GM19438 (cell line): ENCODE data around the gene GCC2.
A peak's percentile ranks its signal among the peaks of the same experiment; 100 is the strongest.
"Not testable (repeated sequence)": the region's sequence is repeated elsewhere in the genome, so short reads cannot be mapped to it uniquely, and the experiment has no call there.

Source experiments
- ATAC-seq: cut with Tn5 transposase; IDR thresholded peaks from one replicate; pipeline ENCODE4 v1.9.1; 2021; ENCODE audit warnings: low read depth; ENCODE audit not compliant: unreplicated experiment

The GCC2 gene

DNA sequence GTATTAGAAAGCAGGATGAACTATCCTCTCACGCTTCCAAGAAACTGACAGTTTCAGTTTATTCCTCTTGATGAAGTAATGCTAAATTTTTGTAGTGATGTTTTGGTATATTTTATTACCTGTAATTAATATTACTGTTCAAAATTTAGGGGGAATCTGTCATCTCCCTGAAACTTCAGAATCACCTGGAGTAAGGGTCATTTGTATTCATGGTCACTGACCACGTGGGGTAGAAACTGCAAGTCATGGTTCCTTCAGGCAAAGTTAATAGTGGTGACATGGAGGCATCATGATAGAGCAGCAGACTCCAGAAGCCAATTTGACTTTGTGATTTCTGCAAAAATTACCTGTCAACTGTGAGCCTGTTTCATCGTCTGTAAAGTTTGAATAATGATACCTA lies 47.2 kb downstream of the GCC2 start:
- ATAC-seq, result not testable (repeated sequence)

DNA sequence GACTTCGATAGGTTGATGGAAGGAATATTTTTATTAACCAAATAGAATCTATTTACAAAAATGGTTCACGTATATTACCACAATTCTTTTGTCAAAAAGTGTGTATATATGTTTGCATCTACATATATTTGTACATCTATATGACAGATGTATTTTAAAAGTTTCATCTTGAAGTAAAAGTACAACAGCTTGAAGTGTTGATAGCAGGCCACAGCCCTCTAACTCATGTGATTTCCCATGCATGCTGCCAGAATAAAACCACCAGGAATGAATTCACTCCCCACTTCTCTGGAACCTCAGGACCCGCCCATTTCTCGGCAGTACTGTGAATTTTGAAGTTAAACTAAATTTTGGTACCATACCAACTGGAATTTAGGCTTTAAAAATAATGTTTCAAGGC lies 58.6 kb downstream of the GCC2 start:
- ATAC-seq, result not testable (repeated sequence)

DNA sequence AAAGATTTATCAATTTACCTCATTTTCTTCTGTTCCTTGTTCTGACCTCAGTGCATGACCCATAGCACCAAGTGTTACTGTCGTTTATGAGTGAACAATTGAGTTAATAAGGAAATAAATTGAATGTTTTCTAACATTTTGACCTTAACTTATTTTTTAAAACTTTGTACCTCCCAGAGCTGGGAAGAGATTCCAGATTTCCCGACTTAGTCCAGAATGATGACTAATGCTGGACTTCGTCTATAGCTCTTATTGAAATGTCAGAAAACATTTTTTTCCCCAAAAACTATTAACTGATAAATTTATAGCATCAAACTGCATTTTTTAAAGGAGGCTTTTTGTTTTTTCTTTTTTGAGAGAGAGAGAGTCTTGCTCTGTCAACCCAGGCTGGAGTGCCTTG lies 63.4 kb downstream of the GCC2 start:
- not testable (repeated sequence) for ATAC-seq

DNA sequence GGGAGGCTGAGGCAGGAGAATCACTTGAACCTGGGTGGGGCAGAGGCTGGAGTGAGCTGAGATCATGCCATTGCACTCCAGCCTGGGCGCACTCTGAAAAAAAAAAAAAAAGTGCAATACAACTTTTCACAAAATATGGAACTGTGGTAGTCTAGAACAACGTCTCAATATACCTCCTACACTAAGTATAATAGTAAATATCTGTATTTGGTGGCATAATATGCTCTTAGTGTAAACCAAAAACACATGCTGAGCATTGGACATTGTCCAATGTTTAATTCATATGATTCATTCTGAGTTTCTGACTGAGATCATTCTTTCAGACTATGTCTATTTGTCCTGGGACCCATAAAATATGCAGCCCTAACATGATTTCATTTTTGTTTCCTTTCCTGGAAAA lies 65.5 kb downstream of the GCC2 start:
- ATAC-seq, result not testable (repeated sequence)

DNA sequence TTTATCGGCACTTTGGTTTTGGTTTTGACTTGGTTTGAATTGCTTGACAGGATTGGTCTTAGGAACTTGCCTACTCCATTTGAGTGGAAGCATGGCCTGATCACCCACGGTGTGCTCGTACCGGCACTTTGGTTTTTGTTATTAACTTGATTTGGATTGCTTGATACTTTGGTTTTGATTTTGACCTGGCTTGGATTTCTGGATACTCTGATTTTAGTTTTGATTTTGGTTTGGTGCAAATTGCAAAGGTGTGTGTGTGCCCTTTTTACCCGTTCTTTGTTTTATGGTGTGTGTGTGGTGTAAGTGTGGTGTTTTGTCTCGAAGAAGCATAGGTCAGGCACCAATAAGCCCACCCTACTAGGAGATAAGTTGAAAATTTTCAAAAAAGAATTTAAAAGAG lies 75.7 kb downstream of the GCC2 start:
- not testable (repeated sequence) for ATAC-seq

DNA sequence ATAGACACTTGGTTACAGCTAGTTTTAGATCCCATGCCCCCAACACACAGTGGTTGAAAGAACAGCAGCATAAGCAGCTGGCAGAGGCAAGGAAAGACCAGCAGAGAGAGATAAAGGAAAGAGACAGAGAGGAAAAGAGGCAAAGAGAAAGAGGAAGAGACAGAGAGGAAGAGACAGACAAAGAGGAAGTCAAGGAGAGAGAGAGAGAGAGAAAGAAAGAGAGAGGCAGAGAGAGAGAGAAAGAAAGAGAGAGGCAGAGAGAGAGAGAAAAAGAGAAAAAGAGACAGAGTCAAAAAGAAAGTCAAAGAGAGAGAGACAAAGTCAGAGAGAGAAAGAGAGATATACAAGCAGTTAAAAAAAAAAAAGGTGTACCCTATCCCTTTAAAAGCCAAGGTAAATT lies 76.3 kb downstream of the GCC2 start:
- ATAC-seq, result not testable (repeated sequence)

DNA sequence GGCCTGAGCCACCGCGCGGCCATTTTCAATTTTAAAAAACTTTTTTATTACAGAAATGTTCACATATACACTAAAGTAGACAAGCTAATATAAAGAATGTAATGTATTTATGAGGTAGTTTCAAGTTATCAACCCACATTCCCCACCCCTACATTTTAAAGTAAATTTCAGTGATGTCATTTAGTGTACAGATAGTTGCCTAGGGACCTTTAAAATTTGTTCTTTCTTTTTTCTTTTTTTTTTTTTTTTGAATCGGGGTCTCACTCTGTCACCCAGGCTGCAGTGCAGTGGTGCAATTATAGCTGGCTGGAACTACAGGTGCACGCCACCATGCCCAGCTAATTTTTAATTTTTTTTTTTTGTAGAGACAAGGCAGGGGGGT lies 82.7 kb downstream of the GCC2 start:
- no peak for ATAC-seq

DNA sequence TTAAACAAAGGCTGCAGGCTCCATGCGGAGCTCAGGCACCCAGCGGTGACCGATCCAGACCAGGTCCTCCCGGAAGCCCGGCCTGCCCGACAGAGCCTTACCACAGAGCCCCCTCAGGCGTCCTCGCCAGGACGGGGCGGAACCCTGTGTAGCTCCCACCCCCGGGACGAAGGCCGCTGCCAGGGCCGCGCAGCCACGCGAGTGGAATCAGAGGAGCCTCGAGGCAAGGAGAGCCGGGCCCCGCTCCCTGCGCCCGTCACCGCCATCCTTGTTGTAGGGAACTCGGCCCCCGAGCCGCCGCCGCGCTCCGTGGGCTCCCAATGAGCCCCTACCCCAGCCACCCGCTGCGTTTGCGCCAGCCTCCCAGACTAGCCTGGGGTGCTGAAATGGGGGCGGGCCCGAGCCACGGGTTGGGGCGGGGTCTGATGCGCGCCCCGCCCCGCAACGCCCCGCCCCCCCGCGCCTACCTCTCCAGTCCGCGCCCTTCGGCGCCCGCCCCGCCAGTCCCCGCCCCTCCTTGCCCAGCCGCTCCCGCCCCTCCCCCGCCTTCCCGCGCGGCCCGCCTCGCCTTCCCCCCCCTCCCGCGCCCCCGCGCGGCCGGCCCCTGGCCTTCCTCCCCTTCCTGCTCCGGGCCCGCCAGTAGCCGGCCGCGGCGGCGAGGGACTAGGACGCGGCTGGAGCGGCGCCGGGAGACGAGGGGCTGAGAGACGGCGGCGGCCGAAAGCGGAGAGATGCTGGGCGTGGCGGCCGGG lies 85.0 kb downstream of the GCC2 start, which contains the start of gene LIMS1:
TSS of gene LIMS1 (plus strand) at position 639 of the 752 bp plus-strand sequence. CDS start at position 732, 93 bp downstream.
- ATAC-seq, result peak; percentile 85

DNA sequence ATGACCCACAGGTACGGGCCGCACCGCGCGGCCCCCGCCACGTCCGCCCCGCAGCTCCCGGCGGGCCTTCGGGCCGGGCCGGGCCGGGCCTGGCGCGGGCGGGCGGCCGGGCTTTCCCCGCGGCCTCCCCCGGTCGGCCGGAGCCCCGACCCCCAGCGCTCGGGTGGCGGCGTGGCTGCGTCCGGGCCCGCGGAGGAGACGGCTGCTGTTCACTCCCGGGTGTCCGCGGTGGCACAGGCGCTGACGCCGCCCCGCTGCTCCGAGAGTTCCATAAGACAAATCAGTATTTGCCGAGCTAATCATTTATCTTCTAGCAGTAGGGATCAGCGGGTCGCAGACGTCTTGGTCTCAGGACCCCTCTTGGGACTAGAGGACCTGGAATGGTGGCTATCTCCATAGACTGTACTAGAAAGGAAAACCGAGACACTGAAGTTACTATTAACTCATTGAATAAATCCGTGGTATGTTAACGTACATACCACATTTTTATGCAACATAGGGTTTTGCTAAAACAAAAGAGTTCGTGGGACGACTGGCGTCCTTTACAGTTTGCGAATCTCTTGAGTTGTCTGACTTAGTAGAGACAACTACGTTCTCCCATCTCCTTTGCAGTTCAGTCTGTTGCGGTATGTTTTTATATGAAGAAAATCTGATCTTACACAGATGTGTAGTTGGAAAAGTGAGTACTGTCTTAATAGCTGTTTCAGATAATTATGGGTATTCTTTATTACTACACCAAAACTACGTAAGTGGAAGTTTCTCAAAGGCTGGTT lies 85.8 kb downstream of the GCC2 start:
- ATAC-seq, result peak; percentile 29

DNA sequence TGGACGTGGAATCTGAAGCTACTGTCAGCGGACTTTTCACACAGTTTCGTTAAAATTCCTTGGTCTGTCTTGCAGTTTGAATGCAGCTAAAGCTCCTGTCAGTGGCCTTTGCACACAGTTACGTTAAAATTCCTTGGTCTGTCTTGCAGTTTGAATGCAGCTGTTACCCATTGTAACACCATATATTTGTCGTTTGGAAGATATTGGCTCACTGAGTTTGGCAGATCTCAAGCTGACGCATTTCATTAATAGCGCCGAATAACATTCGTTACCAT lies 86.3 kb downstream of the GCC2 start:
- ATAC-seq, result no peak

DNA sequence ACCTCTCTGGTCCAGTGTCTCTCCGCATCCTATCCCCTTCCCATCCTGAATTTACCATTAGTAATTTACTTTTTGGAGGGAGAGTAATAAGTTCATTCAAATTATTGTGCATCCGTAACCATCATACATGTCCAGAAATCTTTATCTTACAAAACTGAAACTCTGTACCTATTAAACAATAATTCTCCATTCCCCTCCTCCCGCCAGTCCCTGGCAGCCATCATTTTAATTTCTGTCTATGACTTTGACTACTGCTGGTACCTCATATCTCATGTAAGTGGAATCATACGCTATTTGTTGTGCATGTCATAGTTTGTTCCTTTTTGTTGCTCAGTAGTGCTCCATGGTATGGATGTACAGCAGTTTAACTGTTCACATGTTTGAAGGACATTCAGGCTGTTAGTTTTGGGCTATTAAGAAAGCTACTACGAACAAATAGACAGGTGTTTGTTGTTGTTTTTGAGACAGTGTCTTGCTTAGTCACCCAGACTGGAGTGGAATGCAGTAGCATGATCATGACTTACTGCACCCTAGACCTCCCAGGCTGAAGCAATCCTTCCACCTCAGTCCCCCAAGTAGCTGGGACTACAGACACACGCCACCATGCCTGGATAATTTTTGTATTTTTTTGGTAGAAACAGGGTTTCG lies 87.3 kb downstream of the GCC2 start:
- ATAC-seq, result no peak

DNA sequence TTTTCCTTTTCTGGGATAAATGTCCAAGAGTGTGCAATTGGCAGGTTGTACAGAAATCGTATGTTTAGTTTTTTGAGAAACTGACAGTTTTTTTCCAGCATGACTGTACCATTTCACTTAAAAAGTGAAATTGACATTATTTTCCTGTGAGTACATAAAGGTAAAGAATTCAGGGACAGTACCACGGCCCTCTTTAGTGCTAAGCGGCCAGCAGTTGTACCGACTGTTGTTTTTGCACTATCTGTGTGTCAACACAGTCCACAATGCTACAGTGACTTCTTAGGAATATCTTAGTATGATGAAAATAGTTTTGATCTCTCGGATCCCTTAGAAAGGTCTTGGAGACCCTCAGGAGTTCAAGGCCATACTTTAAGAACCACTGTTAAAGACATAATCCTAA lies 87.9 kb downstream of the GCC2 start:
- ATAC-seq, result no peak

DNA sequence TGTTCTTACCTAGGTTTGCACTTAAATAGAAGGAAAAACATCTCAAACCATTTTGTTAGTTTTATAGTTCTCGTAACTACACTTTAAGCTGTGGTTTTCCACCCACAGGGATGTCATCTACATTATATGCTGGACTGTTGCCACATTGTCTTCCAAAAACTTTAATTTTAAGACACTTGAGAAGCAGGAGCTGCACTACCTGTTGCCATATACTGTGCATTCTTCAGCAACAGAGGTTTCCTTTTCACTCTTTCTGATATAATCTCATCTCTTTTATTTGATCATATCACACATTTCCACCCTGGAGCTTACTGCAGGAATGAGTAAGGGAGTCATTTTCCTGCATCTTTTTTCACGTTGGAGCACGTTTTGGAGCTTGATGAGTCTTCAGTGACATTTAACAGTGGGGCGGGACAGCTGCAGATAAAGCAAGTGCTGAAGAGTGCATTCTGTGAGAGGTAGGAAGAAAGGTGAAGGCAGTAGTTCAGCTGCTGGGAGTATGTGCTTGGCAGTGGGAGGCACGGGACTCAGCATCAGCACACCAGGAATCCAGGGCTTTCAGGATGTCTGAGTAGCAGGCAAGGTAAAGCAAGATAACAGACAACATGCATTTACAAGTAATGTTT lies 89.1 kb downstream of the GCC2 start:
- no peak for ATAC-seq

DNA sequence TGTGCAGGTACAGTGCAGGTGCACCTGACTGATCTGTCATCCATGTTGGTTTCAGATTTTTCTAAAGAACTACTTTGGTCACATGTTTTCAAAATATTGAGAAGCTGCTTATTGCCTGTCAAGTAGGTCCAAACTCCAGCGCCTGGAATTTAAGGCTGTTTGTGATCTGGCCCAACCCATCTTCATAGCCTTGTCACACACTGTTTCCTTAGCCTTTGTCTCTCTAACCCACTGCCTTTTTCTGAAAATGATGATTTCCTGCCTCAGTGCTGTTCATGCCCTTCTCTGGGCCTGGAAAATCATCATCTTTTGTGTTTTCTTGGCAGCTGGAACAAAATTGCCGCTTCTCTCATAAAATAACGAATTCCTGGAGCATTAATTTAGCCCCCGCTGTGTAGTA lies 92.4 kb downstream of the GCC2 start:
- no peak for ATAC-seq

DNA sequence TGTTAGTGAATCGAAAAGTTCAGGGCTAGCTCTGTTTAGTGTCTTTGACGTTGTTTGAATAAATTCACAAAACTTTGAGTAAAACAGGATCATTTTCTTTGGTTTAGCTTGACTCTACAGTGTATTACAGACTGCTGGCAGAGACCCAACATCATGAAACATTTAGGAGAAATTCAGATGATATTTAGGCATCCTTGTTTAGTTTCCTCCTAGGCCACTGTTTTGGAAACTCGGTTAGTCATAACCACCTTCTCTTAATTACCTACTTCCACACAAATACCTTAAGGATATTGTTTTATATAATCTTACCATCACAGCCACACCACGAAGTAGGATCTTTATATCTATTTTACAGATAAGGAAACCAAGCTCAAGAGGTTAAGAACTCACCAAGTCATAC lies 93.1 kb downstream of the GCC2 start:
- ATAC-seq, result no peak

DNA sequence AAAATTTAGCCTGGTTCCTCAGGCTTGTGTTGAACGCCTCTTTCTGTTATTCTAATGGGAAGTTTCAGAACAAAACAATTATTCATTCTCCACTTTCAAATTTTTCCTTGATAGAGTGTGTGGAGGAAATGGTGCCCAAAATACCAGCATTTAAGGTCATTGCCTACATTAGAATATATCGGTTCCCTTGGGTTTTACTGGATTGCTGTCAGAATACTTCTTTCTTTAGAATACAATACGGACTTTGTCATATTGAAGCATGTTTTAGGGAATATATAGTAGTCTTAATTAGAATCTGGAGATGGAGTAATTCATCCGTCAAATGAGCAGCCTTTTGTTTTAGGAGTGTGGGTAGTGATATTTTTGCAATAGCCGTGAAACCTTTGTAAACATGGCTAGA lies 98.6 kb downstream of the GCC2 start:
- no peak for ATAC-seq

DNA sequence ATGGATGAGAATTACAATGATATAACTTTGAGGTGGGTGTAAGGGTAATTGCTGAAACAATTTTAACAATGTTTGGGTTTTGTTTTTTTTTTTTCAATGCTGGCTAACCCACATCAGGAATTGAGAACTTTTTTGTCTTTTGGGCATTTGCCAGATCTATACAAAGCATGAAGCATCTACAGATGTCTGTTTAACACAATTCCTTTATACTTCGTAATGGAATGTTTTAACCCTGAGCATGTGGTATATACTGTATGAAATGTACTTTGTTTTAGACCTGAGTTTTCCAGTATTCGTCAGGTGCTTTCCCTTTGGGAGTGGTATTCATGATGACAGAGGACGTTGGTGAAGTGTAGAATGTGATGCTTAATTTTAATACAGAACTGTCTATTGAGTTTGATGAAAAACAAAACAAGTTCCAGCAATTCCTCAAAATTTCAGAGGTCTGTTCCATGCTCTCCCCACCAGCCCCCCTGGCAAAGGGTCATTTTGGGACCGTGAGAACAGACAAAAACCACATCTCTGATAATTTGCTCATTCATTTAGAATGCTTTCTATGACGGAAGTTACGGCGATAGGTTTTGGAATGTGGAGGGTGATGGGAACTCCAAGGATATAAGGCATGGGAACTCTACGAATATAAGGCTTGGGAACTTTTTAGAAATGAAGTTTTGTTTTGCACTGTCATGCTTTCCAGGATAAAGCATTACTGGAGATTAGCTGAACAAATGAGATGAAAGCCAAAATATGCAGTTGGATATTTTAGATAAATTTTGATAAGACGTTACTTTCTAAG lies 99.4 kb downstream of the GCC2 start:
- ATAC-seq, result no peak

DNA sequence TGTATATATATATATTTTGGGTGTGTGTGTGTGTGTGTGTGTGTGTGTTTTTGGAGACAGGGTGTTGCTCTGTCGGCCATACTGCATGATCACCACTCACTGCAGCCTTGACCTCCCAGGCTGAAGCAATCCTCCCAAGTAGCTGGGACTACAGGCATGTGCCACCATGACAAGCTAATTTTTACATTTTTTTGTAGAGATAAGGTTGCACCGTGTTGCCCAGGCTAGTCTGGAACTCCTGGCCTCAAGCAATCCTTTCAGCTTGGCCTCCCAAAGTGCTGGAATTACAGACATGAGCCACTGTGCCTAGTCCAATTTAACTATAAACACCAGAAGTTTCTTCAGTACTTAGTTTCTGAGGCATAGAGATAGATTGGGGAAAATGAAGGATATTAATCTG lies 103.6 kb downstream of the GCC2 start:
- no peak for ATAC-seq

DNA sequence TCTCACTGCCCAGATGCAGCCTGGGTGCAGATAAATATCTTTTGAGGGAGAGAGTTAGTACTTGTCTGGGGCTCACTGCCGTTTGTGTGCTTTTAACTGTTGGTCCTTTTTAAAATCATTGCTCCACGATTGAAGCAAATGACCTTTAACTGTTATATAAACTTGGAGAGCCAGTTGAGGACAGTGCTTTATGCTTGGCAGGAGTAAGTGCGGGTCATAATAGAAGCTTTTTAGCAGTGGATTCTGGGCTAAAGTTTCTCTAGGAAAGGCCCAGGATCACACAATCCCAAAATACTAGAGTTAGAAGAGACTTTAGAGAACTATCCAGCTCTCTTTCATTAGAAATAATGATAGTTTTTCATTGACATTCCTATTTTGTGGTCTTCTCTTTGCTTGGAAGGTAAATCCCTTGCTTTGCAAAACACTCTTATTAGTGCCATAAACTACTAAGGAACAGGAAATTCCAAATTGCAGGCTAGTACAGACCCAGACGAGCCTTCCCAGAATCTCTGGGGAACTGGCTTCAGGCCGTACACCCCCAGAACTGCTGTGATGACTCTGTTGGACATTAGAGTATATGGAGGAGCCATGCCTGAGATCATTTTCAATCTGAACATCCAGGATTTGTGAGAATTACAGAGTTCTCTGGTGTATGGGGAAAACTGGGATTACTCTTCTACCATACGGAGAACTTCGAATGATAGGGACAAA lies 104.4 kb downstream of the GCC2 start:
- no peak for ATAC-seq

DNA sequence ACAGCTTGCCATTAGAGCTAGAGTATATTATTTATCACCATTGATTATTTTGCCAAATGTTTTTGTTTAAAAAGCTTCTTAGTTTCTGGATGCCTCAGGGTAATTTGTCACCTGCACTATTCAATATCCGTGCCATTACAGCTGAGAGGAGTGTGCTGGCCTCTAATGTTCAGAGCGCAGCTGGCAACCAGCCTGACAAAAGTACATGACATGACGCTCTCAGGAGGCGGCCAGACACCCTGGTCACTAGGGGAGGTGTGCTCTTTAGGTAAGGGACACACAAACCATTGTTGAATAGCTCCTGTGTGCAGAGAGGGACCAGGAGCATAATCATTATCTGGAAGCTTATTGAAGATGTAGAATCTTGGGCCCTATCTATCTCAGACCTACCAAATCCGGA lies 105.5 kb downstream of the GCC2 start:
- ATAC-seq, result no peak
